Measurements from ENCODE around the gene GTF2A2.
A peak's percentile ranks its signal among the peaks of the same experiment; 100 is the strongest.

GTF2A2 gene

DNA sequence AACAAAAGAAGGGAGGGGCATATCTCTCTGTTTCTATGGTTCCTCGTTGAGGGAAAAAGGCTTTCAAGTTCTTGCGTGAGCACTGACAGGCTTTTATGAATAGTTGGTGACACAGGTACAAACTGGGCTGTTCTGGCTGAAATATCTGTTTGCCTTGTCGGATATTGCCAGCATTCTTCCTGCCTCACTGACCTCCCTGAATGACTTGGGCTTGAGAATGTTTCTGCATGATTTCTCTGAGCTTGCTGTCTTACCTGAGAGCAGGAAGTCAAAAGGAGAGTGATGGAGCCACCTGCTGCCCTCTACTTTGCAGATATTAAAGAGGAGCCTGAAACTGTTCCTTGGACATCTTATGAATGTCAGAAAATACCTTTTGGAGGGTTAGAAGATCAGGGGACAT, 40.9 kb downstream of the GTF2A2 start:
- H3K27ac ChIP-seq = no peak overlapping the region
- TF ChIP-seq CTCF (conservative IDR thresholded peaks at IDR 0.05; ENCODE audit: low read depth) = no peak
- ChIA-PET POLR2A (ENCODE audit: low non-redundant PET) (no interaction called here), CTCF (interaction anchor here (0.6 to 3.2 kb wide), 6 partner anchors 10 to 87 kb away, joined by 3 to 14 read pairs (median 4); no protein-coding TSS in a partner anchor)
- no peak for DNase-seq (ENCODE audit: low spot score)

DNA sequence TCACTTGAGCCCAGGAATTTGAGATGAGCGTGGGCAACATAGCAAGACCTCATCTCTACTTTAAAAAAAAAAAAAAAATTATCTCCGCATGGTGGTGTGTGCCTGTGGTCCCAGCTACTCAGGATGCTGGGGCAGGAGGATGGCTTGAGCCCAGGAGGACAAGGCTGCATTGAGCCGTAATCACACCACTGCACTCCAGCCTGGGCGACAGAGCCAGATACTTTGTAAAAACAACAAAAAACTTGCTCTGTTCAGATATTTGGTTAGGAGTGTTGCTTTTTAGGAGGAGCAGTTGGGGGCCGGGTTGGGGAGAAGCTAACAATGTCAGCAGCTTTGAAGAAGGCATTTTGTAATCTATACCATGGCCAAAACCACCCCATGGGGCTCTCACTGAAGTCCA, 41.7 kb downstream of the GTF2A2 start:
- no peak overlapping the region for H3K27ac ChIP-seq
- ChIA-PET POLR2A (ENCODE audit: low non-redundant PET) (interaction anchor here (0.5 kb wide), 1 partner anchor 65 kb away, joined by 4 read pairs; no protein-coding TSS in a partner anchor), CTCF (interaction anchor here (0.7 to 1.4 kb wide), 2 partner anchors 83 to 547 kb away, joined by 4 to 6 read pairs; no protein-coding TSS in a partner anchor)
- TF ChIP-seq CTCF (conservative IDR thresholded peaks at IDR 0.05; ENCODE audit: low read depth) = no peak
- no peak for DNase-seq (ENCODE audit: low spot score)

DNA sequence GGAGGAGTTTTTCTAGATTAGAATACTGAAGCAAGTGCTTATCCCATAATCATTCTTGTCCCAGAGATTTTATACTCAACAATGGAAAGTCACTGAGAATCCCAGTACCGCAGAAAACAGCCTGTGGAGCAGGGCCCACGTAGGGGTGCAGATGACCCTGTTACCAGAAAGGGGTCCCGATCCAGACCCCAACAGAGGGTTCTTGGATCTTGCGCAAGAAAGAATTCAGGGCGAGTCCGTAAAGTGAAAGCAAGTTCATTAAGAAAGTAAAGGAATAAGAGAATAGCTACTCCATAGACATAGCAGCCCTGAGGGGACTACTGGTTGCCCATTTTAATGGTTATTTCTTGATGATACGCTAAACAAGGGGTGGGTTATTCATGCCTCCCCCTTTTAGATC, 43.2 kb downstream of the GTF2A2 start:
- POLR2A ChIA-PET (ENCODE audit: low non-redundant PET) = no interaction called here
- H3K27ac ChIP-seq = no peak overlapping the region
- CTCF ChIA-PET = no interaction called here
- DNase-seq (ENCODE audit: low spot score) = no peak
- TF ChIP-seq CTCF (conservative IDR thresholded peaks at IDR 0.05; ENCODE audit: low read depth) = no peak

- H3K27ac ChIP-seq = no peak within 1 kb of the TSS
- POLR2A ChIA-PET (ENCODE audit: low non-redundant PET) = no interaction called here
- DNase-seq (ENCODE audit: low spot score) = peak; percentile 34
- no peak for TF ChIP-seq CTCF (conservative IDR thresholded peaks at IDR 0.05; ENCODE audit: low read depth)
- CTCF ChIA-PET = interaction anchor here (0.6 to 0.7 kb wide), 3 partner anchors 46 to 1035 kb away, joined by 3 to 5 read pairs (median 3); no protein-coding TSS in a partner anchor
Measured at GRCh38 chr15:59611276-59612260, 45.7 kb downstream of the GTF2A2 start, which contains the start of gene GCNT3. Gene GCNT3 (plus strand): TSS chr15:59611783. CDS start chr15:59618239, 6,456 bp downstream.

DNA sequence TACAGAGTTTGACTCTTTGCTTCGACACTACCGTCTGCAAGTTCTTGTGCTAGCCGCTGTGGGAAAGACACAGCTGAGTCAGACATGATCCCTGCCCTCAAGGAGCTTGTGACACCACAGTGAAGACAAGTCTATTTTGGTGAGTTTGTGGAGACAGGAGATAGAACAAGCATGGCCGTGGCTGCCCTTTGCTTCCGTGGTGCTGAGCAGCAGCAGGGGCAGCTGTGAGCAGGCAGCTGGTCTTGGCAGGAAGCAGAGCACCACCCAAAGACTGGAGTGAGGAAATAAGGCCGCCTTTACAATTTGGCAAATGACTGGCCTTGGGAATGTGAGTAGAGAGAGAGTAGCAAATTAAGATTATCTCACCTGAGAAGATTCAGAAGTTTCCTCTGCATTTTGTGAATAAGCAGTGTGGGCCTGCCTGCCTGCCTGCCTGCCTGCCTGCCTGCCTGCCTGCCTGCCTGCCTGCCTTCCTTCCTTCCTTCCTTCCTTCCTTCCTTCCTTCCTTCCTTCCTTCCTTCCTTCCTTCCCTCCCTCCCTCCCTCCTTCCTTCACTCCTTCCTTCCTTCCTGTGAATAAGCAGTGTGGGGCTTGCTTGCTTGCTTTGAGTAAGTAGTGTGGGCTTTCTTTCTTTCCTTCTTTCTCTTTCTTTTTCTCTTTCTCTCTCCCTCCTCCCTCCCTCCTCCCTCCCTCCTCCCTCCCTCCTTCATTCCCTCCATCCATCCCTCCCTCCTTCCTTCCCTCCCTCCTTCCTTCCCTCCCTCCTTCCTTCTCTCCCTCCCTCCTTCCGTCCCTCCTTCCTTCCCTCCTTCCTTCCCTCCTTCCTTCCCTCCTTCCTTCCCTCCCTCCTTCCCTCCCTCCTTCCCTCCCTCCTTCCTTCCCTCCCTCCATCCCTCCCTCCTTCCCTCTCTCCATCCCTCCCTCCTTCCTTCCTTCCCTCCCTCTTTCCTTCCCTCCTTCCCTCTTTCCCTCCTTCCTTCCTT, 47.3 kb downstream of the GTF2A2 start:
- TF ChIP-seq CTCF (conservative IDR thresholded peaks at IDR 0.05; ENCODE audit: low read depth) = no peak
- ChIA-PET CTCF (no interaction called here), POLR2A (ENCODE audit: low non-redundant PET) (no interaction called here)
- DNase-seq (ENCODE audit: low spot score) = no peak
- no peak overlapping the region for H3K27ac ChIP-seq

GRCh38 chr15:59605994-59606393, 51.3 kb downstream of the GTF2A2 start:
- CTCF ChIA-PET = no interaction called here
- no peak overlapping the region for H3K27ac ChIP-seq
- POLR2A ChIA-PET (ENCODE audit: low non-redundant PET) = no interaction called here
- no peak for TF ChIP-seq CTCF (conservative IDR thresholded peaks at IDR 0.05; ENCODE audit: low read depth)
- no peak for DNase-seq (ENCODE audit: low spot score)
